Measurements from ENCODE around the gene THYN1. TPM values are rescaled to one million over a fixed set of nuclear protein-coding genes. Genes with fewer than 3 reads are reported as not detected.
A peak's percentile ranks its signal among the peaks of the same experiment; 100 is the strongest.

The THYN1 gene
- total and polyA plus RNA-seq, 2 donors (not counting 3 experiments of a cell fraction or from before 2014, with no cell fraction given) = 35.7 to 38.0 TPM

DNA sequence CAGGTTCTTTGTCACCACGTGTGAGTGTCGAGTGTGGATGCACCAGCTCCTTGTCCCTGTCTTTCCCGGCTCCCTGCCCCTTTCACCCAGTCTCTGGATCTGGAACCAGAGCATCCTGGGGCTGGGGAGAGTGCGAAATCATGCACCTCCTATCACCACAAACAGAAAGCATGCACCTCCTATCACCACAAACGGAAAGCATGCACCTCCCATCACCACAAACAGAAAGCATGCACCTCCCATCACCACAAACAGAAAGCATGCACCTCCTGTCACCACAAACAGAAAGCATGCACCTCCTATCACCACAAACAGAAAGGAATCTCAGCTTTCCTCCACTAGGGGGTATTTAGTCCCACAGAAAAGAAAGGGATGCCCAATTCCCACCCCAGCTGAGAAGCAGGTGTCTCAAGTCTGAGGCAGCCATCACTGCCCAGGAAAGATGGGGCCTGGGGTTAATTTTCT lies 17.1 kb upstream of the THYN1 start:
- no peak for FAIRE-seq
- POLR2A ChIA-PET = no interaction called here

DNA sequence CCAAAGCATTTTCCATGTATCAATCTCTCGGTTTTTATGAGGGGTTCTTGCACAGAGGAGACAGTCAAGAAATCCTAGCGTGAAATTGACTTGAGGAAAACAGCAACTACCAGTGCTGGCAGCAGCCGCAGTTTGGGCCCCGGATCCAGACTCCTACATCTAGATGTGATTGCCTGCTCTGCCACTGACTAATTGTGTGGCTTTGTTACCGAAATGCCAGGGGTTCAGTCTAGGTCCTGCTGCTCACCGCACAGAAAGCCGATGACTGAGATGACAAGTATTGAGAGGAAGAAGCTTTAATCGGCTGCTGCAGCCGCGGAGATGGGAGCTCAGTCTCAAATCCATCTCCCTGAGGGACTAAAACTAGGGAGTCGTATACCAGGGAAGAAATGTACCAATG lies 14.8 kb upstream of the THYN1 start:
- no peak overlapping the region for H3K4me2 ChIP-seq (ENCODE audit: insufficient read depth, low read length)
- no peaks in the 10 kb centered on the region for H3K9me1 ChIP-seq (replicated peaks; ENCODE audit: control insufficient read depth, extremely low read depth, insufficient read depth, low read length)
- H3K4me3 ChIP-seq (replicated peaks in 1 of 3; ENCODE audit: insufficient read depth in 1 of 3, low read depth in 1 of 3, low read length in 3 of 3) = no peak overlapping the region
- dilution Hi-C loops (cut with MboI; ENCODE audit: extremely low pct_ligation_motif_present, low sequenced_read_pairs) = no loop called here
- BruUV-seq (replicated peaks) = no TSS peak
- no peak overlapping the region for H3K9ac ChIP-seq (replicated peaks; ENCODE audit: extremely low read depth, insufficient read depth, low read length)
- POLR2A ChIA-PET = no interaction called here
- H2AFZ ChIP-seq (ENCODE audit: low read depth, low read length) = no peak overlapping the region
- no peak for TF ChIP-seq POLR2AphosphoS5 (IDR thresholded peaks at IDR 0.05; ENCODE audit: insufficient read depth, low read depth, low read length)
- TF ChIP-seq FOS (IDR thresholded peaks at IDR 0.05; ENCODE audit: borderline replicate concordance, insufficient read depth, low read length) = no peak
- TF ChIP-seq POLR2A (IDR thresholded peaks at IDR 0.05; ENCODE audit: low read depth, low read length) = no peak
- TF ChIP-seq JUN (IDR thresholded peaks at IDR 0.05; ENCODE audit: borderline replicate concordance, insufficient read depth, insufficient read length, low read depth) = no peak
- no peak for TF ChIP-seq GATA2 (IDR thresholded peaks at IDR 0.05; ENCODE audit: insufficient read depth, insufficient read length, low read depth, low read length)
- TF ChIP-seq, protein P1, sequence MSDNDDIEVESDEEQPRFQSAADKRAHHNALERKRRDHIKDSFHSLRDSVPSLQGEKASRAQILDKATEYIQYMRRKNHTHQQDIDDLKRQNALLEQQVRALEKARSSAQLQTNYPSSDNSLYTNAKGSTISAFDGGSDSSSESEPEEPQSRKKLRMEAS (IDR thresholded peaks at IDR 0.05; ENCODE audit: insufficient read depth, insufficient read length) = no peak
- TF ChIP-seq MYC (IDR thresholded peaks at IDR 0.05; ENCODE audit: low read depth, low read length) = no peak
- TF ChIP-seq, protein P2, sequence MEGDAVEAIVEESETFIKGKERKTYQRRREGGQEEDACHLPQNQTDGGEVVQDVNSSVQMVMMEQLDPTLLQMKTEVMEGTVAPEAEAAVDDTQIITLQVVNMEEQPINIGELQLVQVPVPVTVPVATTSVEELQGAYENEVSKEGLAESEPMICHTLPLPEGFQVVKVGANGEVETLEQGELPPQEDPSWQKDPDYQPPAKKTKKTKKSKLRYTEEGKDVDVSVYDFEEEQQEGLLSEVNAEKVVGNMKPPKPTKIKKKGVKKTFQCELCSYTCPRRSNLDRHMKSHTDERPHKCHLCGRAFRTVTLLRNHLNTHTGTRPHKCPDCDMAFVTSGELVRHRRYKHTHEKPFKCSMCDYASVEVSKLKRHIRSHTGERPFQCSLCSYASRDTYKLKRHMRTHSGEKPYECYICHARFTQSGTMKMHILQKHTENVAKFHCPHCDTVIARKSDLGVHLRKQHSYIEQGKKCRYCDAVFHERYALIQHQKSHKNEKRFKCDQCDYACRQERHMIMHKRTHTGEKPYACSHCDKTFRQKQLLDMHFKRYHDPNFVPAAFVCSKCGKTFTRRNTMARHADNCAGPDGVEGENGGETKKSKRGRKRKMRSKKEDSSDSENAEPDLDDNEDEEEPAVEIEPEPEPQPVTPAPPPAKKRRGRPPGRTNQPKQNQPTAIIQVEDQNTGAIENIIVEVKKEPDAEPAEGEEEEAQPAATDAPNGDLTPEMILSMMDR (IDR thresholded peaks at IDR 0.05; ENCODE audit: extremely low read depth in 1 of 2, insufficient read depth in 1 of 2, low read depth in 1 of 2, low read length in 2 of 2) = no peak
- no peaks in the 10 kb centered on the region for H3K9me3 ChIP-seq (replicated peaks; ENCODE audit: control insufficient read depth, insufficient read depth, low read length)
- H3K79me2 ChIP-seq (ENCODE audit: control insufficient read depth, insufficient read depth, low read length) = no peaks in the 10 kb centered on the region
- H3K27me3 ChIP-seq (ENCODE audit: control insufficient read depth in 2 of 2, insufficient read depth in 2 of 2, low read length in 2 of 2) = peaks cover 9% of the 10 kb centered on the region in 2 experiments
- H4K20me1 ChIP-seq (replicated peaks; ENCODE audit: control insufficient read depth, extremely low read depth, insufficient read depth, low read length) = no peaks in the 10 kb centered on the region
- intact Hi-C loops (cut with micrococcal nuclease) = no loop called here
- H3K27ac ChIP-seq (ENCODE audit: insufficient read depth, low read depth, low read length) = no peak overlapping the region
- CTCF ChIA-PET = no interaction called here
- no peaks in the 10 kb centered on the region for H3K36me3 ChIP-seq (ENCODE audit: control insufficient read depth in 2 of 2, extremely low read depth in 1 of 2, insufficient read depth in 2 of 2, low read length in 2 of 2)
- H3K4me1 ChIP-seq (ENCODE audit: control insufficient read depth, extremely low read depth, insufficient read depth, low read length) = no peaks in the 10 kb centered on the region
- FAIRE-seq (no peak), DNase-seq (ENCODE audit: low read depth, low spot score) (no peak)

More for the DNA sequence above, 17.1 kb upstream of the THYN1 start:
- Histone ChIP-seq H3K79me2 (ENCODE audit: control insufficient read depth, insufficient read depth, low read length) (no peaks in the 10 kb centered on the region), H3K4me3 (replicated peaks in 1 of 3; ENCODE audit: insufficient read depth in 1 of 3, low read depth in 1 of 3, low read length in 3 of 3) (no peak overlapping the region), H3K9me3 (replicated peaks; ENCODE audit: control insufficient read depth, insufficient read depth, low read length) (no peaks in the 10 kb centered on the region), H3K9ac (replicated peaks; ENCODE audit: extremely low read depth, insufficient read depth, low read length) (no peak overlapping the region), H3K4me2 (ENCODE audit: insufficient read depth, low read length) (no peak overlapping the region), H3K27ac (ENCODE audit: insufficient read depth, low read depth, low read length) (no peak overlapping the region), H3K36me3 (ENCODE audit: control insufficient read depth in 2 of 2, extremely low read depth in 1 of 2, insufficient read depth in 2 of 2, low read length in 2 of 2) (no peaks in the 10 kb centered on the region), H2AFZ (ENCODE audit: low read depth, low read length) (no peak overlapping the region), H3K4me1 (ENCODE audit: control insufficient read depth, extremely low read depth, insufficient read depth, low read length) (no peaks in the 10 kb centered on the region), H3K9me1 (replicated peaks; ENCODE audit: control insufficient read depth, extremely low read depth, insufficient read depth, low read length) (no peaks in the 10 kb centered on the region), H4K20me1 (replicated peaks; ENCODE audit: control insufficient read depth, extremely low read depth, insufficient read depth, low read length) (no peaks in the 10 kb centered on the region), H3K27me3 (ENCODE audit: control insufficient read depth in 2 of 2, insufficient read depth in 2 of 2, low read length in 2 of 2) (peaks cover 24 to 32% of the 10 kb centered on the region in 2 experiments)
- CTCF ChIA-PET = interaction anchor here (1.8 kb wide), 1 partner anchor 9 kb away, joined by 8 read pairs; no protein-coding TSS in a partner anchor
- DNase-seq (ENCODE audit: low read depth, low spot score) = no peak
- dilution Hi-C loops (cut with MboI; ENCODE audit: extremely low pct_ligation_motif_present, low sequenced_read_pairs) = no loop called here
- BruUV-seq (replicated peaks) = no TSS peak
- TF ChIP-seq, protein P2 (IDR thresholded peaks at IDR 0.05; ENCODE audit: extremely low read depth in 1 of 2, insufficient read depth in 1 of 2, low read depth in 1 of 2, low read length in 2 of 2) = peak; percentile 5 to 9
- TF ChIP-seq GATA2 (IDR thresholded peaks at IDR 0.05; ENCODE audit: insufficient read depth, insufficient read length, low read depth, low read length) (no peak), POLR2A (IDR thresholded peaks at IDR 0.05; ENCODE audit: low read depth, low read length) (no peak), MYC (IDR thresholded peaks at IDR 0.05; ENCODE audit: low read depth, low read length) (no peak)
- intact Hi-C loops (cut with micrococcal nuclease) = no loop called here

Data from endothelial cell of umbilical vein (primary cell).